Peyer's patch (tissue), 4 donors: ENCODE data around the gene RFPL2.

Source experiments
- POLR2A ChIP-seq, 2 donors: fragments of 450-650 bp; IDR thresholded peaks; one replicate each; pipeline ENCODE4 v1.5.1; 2017; ENCODE audit warnings: antibody characterized with exemption in 2 of 2, mild to moderate bottlenecking in 2 of 2, moderate library complexity in 2 of 2
- TF ChIP-seq, protein P1 (sequence below), 6 experiments: fragments of 450-650 bp in 4 of 6; fragments of 200-600 bp in 2 of 6; sonication (generic) in 1 of 6; IDR thresholded peaks; one replicate each; pipeline ENCODE4 v1.5.1; 2017 to 2019; ENCODE audit warnings: antibody characterized with exemption in 6 of 6, mild to moderate bottlenecking in 3 of 6, moderate library complexity in 1 of 6

DNA sequence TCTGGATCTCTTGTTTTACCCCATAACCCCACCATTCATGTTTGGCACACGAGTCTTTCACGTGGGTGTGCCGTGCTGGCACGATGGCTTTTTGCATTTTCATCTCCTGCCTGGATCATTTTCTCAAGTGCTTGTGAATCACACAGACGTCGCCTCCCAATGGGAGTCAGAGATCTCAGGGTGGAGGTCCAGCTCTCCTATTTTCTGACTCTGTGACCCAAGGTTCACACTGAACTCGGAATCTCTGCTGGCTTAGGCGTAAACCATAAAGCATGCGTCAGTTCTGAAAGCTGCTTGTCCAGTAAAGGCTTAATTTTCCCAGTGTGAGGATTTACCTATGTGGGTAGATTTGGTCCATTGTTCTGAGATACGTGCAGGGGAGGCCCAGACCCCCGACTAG, 29.8 kb downstream of the RFPL2 start:
- TF ChIP-seq, protein P1, sequence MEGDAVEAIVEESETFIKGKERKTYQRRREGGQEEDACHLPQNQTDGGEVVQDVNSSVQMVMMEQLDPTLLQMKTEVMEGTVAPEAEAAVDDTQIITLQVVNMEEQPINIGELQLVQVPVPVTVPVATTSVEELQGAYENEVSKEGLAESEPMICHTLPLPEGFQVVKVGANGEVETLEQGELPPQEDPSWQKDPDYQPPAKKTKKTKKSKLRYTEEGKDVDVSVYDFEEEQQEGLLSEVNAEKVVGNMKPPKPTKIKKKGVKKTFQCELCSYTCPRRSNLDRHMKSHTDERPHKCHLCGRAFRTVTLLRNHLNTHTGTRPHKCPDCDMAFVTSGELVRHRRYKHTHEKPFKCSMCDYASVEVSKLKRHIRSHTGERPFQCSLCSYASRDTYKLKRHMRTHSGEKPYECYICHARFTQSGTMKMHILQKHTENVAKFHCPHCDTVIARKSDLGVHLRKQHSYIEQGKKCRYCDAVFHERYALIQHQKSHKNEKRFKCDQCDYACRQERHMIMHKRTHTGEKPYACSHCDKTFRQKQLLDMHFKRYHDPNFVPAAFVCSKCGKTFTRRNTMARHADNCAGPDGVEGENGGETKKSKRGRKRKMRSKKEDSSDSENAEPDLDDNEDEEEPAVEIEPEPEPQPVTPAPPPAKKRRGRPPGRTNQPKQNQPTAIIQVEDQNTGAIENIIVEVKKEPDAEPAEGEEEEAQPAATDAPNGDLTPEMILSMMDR (IDR thresholded peaks at IDR 0.05) = no peak
- no peak for TF ChIP-seq POLR2A (IDR thresholded peaks at IDR 0.05)
